ENCODE measurements around the gene DGKQ. TPM values are rescaled to one million over a fixed set of nuclear protein-coding genes. Genes with fewer than 3 reads are reported as not detected.

DGKQ gene
- total and polyA plus RNA-seq, 9 of the 15 experiments (the other 6 are each of a cell fraction or from before 2014, with no cell fraction given) = 0.17 to 22.0 (median 5.6) TPM

DNA sequence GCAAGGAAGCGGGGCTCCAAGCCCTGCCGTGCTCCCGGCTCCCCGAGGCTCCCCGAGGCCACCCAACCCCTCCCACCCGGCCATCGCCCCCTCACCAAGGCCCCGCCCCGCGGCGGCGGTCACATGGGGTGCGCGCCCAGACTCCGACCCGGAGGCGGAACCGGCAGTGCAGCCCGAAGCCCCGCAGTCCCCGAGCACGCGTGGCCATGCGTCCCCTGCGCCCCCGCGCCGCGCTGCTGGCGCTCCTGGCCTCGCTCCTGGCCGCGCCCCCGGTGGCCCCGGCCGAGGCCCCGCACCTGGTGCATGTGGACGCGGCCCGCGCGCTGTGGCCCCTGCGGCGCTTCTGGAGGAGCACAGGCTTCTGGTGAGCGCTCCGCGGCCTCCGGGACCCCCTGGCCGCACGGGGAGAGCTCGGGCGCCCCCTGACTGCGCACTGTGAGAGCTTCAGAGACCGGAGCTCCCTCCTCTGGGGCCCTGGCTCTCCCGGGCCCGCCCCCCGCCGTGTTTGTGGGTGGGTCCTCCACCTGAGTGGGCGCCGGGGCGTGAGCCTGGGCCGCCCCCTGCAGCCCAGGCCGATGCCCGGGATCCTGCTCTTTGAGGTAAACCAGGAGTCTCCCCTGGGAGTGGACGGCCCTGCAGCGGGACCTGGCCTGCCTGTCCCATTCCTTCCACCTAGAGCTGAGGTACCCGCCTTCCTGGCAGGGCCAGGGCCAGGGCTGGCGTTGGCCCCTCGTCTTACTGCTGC lies 13.7 kb upstream of the DGKQ start, which contains the start of gene IDUA (continued):
- TF ChIP-seq, protein P1, sequence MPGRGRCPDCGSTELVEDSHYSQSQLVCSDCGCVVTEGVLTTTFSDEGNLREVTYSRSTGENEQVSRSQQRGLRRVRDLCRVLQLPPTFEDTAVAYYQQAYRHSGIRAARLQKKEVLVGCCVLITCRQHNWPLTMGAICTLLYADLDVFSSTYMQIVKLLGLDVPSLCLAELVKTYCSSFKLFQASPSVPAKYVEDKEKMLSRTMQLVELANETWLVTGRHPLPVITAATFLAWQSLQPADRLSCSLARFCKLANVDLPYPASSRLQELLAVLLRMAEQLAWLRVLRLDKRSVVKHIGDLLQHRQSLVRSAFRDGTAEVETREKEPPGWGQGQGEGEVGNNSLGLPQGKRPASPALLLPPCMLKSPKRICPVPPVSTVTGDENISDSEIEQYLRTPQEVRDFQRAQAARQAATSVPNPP (IDR thresholded peaks at IDR 0.05; ENCODE audit: borderline replicate concordance, insufficient read depth, insufficient read length) = no peak
- TF ChIP-seq ETV1 (tag; conservative IDR thresholded peaks at IDR 0.05; ENCODE audit: low read depth) = no peak
- no peak for TF ChIP-seq SMARCB1 (IDR thresholded peaks at IDR 0.05; ENCODE audit: insufficient read length, low read depth)
- no peak for TF ChIP-seq PHB (CRISPR knock-in tag; IDR thresholded peaks at IDR 0.05)
- no peak for TF ChIP-seq ZSCAN32 (CRISPR knock-in tag; IDR thresholded peaks at IDR 0.05)
- TF ChIP-seq, protein P2, sequence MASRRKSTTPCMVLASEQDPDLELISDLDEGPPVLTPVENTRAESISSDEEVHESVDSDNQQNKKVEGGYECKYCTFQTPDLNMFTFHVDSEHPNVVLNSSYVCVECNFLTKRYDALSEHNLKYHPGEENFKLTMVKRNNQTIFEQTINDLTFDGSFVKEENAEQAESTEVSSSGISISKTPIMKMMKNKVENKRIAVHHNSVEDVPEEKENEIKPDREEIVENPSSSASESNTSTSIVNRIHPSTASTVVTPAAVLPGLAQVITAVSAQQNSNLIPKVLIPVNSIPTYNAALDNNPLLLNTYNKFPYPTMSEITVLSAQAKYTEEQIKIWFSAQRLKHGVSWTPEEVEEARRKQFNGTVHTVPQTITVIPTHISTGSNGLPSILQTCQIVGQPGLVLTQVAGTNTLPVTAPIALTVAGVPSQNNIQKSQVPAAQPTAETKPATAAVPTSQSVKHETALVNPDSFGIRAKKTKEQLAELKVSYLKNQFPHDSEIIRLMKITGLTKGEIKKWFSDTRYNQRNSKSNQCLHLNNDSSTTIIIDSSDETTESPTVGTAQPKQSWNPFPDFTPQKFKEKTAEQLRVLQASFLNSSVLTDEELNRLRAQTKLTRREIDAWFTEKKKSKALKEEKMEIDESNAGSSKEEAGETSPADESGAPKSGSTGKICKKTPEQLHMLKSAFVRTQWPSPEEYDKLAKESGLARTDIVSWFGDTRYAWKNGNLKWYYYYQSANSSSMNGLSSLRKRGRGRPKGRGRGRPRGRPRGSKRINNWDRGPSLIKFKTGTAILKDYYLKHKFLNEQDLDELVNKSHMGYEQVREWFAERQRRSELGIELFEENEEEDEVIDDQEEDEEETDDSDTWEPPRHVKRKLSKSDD (conservative IDR thresholded peaks at IDR 0.05; ENCODE audit: low read length) = no peak
- TF ChIP-seq HNRNPH1 (optimal IDR thresholded peaks at IDR 0.05; ENCODE audit: low read depth, low read length) = no peak
- TF ChIP-seq, protein P3, sequence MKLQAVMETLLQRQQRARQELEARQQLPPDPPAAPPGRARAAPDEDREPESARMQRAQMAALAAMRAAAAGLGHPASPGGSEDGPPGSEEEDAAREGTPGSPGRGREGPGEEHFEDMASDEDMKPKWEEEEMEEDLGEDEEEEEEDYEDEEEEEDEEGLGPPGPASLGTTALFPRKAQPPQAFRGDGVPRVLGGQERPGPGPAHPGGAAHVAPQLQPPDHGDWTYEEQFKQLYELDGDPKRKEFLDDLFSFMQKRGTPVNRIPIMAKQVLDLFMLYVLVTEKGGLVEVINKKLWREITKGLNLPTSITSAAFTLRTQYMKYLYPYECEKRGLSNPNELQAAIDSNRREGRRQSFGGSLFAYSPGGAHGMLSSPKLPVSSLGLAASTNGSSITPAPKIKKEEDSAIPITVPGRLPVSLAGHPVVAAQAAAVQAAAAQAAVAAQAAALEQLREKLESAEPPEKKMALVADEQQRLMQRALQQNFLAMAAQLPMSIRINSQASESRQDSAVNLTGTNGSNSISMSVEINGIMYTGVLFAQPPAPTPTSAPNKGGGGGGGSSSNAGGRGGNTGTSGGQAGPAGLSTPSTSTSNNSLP (IDR thresholded peaks at IDR 0.05; ENCODE audit: borderline replicate concordance, low read depth, low read length) = no peak
- no peak for TF ChIP-seq NFE2 (IDR thresholded peaks at IDR 0.05; ENCODE audit: low read depth)
- peak; percentile 93 for TF ChIP-seq TARDBP (IDR thresholded peaks at IDR 0.05)
- peak; percentile 46; the same call in 1 of the 2 replicates for TF ChIP-seq EP400 (IDR thresholded peaks at IDR 0.05)
- TF ChIP-seq MAFG (tag; conservative IDR thresholded peaks at IDR 0.05) = no peak
- TF ChIP-seq POLR3G (IDR thresholded peaks at IDR 0.05; ENCODE audit: extremely low read depth, insufficient read length, insufficient replicate concordance) = no peak
- TF ChIP-seq SAFB (IDR thresholded peaks at IDR 0.05; ENCODE audit: borderline replicate concordance, low read depth, low read length) = peak; percentile 99
- TF ChIP-seq GMEB1 (CRISPR knock-in tag; IDR thresholded peaks at IDR 0.05) = peak; percentile 55
- no peak for TF ChIP-seq SIRT6 (IDR thresholded peaks at IDR 0.05; ENCODE audit: low read depth, low read length)
- TF ChIP-seq, protein P4, sequence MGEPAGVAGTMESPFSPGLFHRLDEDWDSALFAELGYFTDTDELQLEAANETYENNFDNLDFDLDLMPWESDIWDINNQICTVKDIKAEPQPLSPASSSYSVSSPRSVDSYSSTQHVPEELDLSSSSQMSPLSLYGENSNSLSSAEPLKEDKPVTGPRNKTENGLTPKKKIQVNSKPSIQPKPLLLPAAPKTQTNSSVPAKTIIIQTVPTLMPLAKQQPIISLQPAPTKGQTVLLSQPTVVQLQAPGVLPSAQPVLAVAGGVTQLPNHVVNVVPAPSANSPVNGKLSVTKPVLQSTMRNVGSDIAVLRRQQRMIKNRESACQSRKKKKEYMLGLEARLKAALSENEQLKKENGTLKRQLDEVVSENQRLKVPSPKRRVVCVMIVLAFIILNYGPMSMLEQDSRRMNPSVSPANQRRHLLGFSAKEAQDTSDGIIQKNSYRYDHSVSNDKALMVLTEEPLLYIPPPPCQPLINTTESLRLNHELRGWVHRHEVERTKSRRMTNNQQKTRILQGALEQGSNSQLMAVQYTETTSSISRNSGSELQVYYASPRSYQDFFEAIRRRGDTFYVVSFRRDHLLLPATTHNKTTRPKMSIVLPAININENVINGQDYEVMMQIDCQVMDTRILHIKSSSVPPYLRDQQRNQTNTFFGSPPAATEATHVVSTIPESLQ (CRISPR knock-in tag; IDR thresholded peaks at IDR 0.05) = no peak
